Neural cell (in vitro differentiated cells): Measurements from ENCODE around the gene KPNA4. TPM values are rescaled to one million over a fixed set of nuclear protein-coding genes. Genes with fewer than 3 reads are reported as not detected.
"Not testable (repeated sequence)": the region's sequence is repeated elsewhere in the genome, so short reads cannot be mapped to it uniquely, and the experiment has no call there.

Source experiments
- H2AFZ ChIP-seq: fragments of 200-600, 300-800 bp; sonication (generic), shearing (Covaris generic); 2 replicates; pipeline ENCODE4 v1.6.0; 2014; ENCODE audit warnings: low read depth, mild to moderate bottlenecking, antibody characterized with exemption, low read length, moderate library complexity
- H3F3A ChIP-seq: fragments of 200-600 bp; shearing (Covaris generic); 2 replicates; pipeline ENCODE4 v1.6.1; 2016; ENCODE audit warnings: mild to moderate bottlenecking, moderate library complexity, mixed read lengths, antibody characterized with exemption, low read length; ENCODE audit not compliant: insufficient read depth, poor library complexity, severe bottlenecking
- H3K27ac ChIP-seq: fragments of 200-600, 300-800 bp; sonication (generic), shearing (Covaris generic); 2 replicates; pipeline ENCODE4 v1.5.1; 2014; ENCODE audit warnings: mild to moderate bottlenecking, low read length, moderate library complexity
- H3K27me3 ChIP-seq: fragments of 300-800, 200-600 bp; sonication (generic), shearing (Covaris generic); 2 replicates; pipeline ENCODE4 v1.6.0; 2014; ENCODE audit warnings: mild to moderate bottlenecking, low read depth, low read length, moderate library complexity; ENCODE audit not compliant: insufficient read depth
- H3K36me3 ChIP-seq: fragments of 300-800, 200-600 bp; sonication (generic), shearing (Covaris generic); 2 replicates; pipeline ENCODE4 v1.5.1; 2014; ENCODE audit warnings: mild to moderate bottlenecking, antibody characterized with exemption, low read length, moderate library complexity; ENCODE audit not compliant: insufficient read depth
- H3K4me2 ChIP-seq: fragments of 300-800, 200-600 bp; sonication (generic), shearing (Covaris generic); 2 replicates; pipeline ENCODE4 v1.6.0; 2014; ENCODE audit warnings: mild to moderate bottlenecking, low read length
- H3K4me3 ChIP-seq: fragments of 300-800, 200-600 bp; sonication (generic), shearing (Covaris generic); 2 replicates; pipeline ENCODE4 v1.5.1; 2014; ENCODE audit warnings: mild to moderate bottlenecking, low read length, moderate library complexity
- H3K79me2 ChIP-seq: fragments of 200-600 bp; shearing (Covaris generic); replicated peaks from 2 replicates; pipeline ENCODE4 v1.6.0; 2014; ENCODE audit warnings: mild to moderate bottlenecking, low read length, moderate library complexity; ENCODE audit not compliant: insufficient read depth
- H3K9ac ChIP-seq: fragments of 300-800, 200-600 bp; sonication (generic), shearing (Covaris generic); 2 replicates; pipeline ENCODE4 v1.6.1; 2016; ENCODE audit warnings: mild to moderate bottlenecking, low read length, mixed read lengths
- H3K9me2 ChIP-seq: fragments of 200-600 bp; shearing (Covaris generic); 2 replicates; pipeline ENCODE4 v1.6.1; 2016; ENCODE audit warnings: mild to moderate bottlenecking, low read length, mixed read lengths; ENCODE audit not compliant: insufficient read depth
- H3K9me3 ChIP-seq: fragments of 200-600, 300-800 bp; sonication (generic), shearing (Covaris generic); 2 replicates; pipeline ENCODE4 v1.6.1; 2016; ENCODE audit warnings: mild to moderate bottlenecking, mixed run types, low read length, moderate library complexity, mixed read lengths
- H4K20me1 ChIP-seq: fragments of 200-600 bp; shearing (Covaris generic); 2 replicates; pipeline ENCODE4 v1.6.1; 2016; ENCODE audit warnings: mild to moderate bottlenecking, mixed run types; ENCODE audit not compliant: insufficient read depth
- CTCF ChIP-seq: fragments of 450-650 bp; IDR thresholded peaks from 2 replicates; pipeline ENCODE4 v1.5.1; 2014; ENCODE audit warnings: antibody characterized with exemption, mild to moderate bottlenecking, moderate library complexity; ENCODE audit not compliant: poor library complexity, severe bottlenecking
- EP300 ChIP-seq: fragments of 450-650 bp; conservative IDR thresholded peaks from 2 replicates; pipeline ENCODE4 v1.6.1; 2014; ENCODE audit warnings: antibody characterized with exemption, mild to moderate bottlenecking, moderate library complexity; ENCODE audit not compliant: poor library complexity, severe bottlenecking
- EZH2 ChIP-seq: fragments of 200-600, 300-800 bp; shearing (Covaris generic), sonication (generic); IDR thresholded peaks from 2 replicates; pipeline ENCODE4 v1.6.1; 2014; ENCODE audit warnings: antibody characterized with exemption, low read length, borderline replicate concordance, mild to moderate bottlenecking; ENCODE audit not compliant: insufficient read depth, poor library complexity, severe bottlenecking
- MXI1 ChIP-seq: fragments of 450-650 bp; conservative IDR thresholded peaks from 2 replicates; pipeline ENCODE4 v1.6.1; 2014; ENCODE audit warnings: antibody characterized with exemption, mild to moderate bottlenecking; ENCODE audit not compliant: poor library complexity, severe bottlenecking
- POLR2AphosphoS5 ChIP-seq: IDR thresholded peaks from 2 replicates; pipeline ENCODE4 v1.6.1; 2012
- RAD21 ChIP-seq: fragments of 450-650 bp; conservative IDR thresholded peaks from 2 replicates; pipeline ENCODE4 v1.6.1; 2014; ENCODE audit warnings: antibody characterized with exemption, mild to moderate bottlenecking, moderate library complexity
- REST ChIP-seq: IDR thresholded peaks from 2 replicates; pipeline ENCODE4 v1.6.1; 2012; ENCODE audit warnings: borderline replicate concordance
- SMC3 ChIP-seq: fragments of 450-650 bp; conservative IDR thresholded peaks from 2 replicates; pipeline ENCODE4 v1.6.1; 2014; ENCODE audit warnings: antibody characterized with exemption, mild to moderate bottlenecking, moderate library complexity; ENCODE audit not compliant: poor library complexity
- TAF1 ChIP-seq: IDR thresholded peaks from 2 replicates; pipeline ENCODE4 v1.6.1; 2012; ENCODE audit warnings: low read depth
- polyA plus RNA-seq: library from polyadenylated mRNA; depleted of rRNA; stranded (reverse); fragments of >200 nt; gene quantifications from 2 replicates; pipeline ENCODE4 v1.2.3, GENCODE V29; 2014

Gene KPNA4
- polyA plus RNA-seq, 1 donor from 2014 or later = 23.1 TPM

- Histone ChIP-seq H3K36me3 (peaks cover 3% of the 10 kb centered on the region), H3F3A (no peaks in the 10 kb centered on the region), H4K20me1 (no peaks in the 10 kb centered on the region), H3K27ac (no peak overlapping the region), H3K9ac (no peak overlapping the region), H3K9me3 (no peaks in the 10 kb centered on the region), H2AFZ (no peak overlapping the region), H3K27me3 (no peaks in the 10 kb centered on the region), H3K9me2 (no peaks in the 10 kb centered on the region), H3K79me2 (peaks cover 6% of the 10 kb centered on the region), H3K4me3 (no peak overlapping the region), H3K4me2 (no peak overlapping the region)
- TF ChIP-seq SMC3 (no peak), EP300 (no peak), POLR2AphosphoS5 (no peak), MXI1 (no peak), CTCF (no peak), RAD21 (no peak)
Measured at GRCh38 chr3:160531311-160531710, 34.1 kb downstream of the KPNA4 start.

GRCh38 chr3:160516391-160516790, 49.0 kb downstream of the KPNA4 start:
- not testable (repeated sequence) for H3K4me2 ChIP-seq, H3K9me2 ChIP-seq, H2AFZ ChIP-seq, H3F3A ChIP-seq, H3K79me2 ChIP-seq, H3K27ac ChIP-seq, H4K20me1 ChIP-seq, H3K4me3 ChIP-seq, H3K9ac ChIP-seq, H3K27me3 ChIP-seq, H3K9me3 ChIP-seq, H3K36me3 ChIP-seq

GRCh38 chr3:160501325-160501724, 64.0 kb downstream of the KPNA4 start:
- Histone ChIP-seq H3F3A (no peaks in the 10 kb centered on the region), H3K9ac (no peak overlapping the region), H4K20me1 (no peaks in the 10 kb centered on the region), H2AFZ (no peak overlapping the region), H3K4me2 (no peak overlapping the region), H3K9me2 (no peaks in the 10 kb centered on the region), H3K27me3 (no peaks in the 10 kb centered on the region), H3K27ac (no peak overlapping the region), H3K9me3 (no peaks in the 10 kb centered on the region), H3K4me3 (no peak overlapping the region), H3K36me3 (peaks cover 6% of the 10 kb centered on the region), H3K79me2 (no peaks in the 10 kb centered on the region)
- no peak for TF ChIP-seq EZH2
- no peak for TF ChIP-seq POLR2AphosphoS5
- no peak for TF ChIP-seq REST
- no peak for TF ChIP-seq RAD21
- TF ChIP-seq SMC3 = no peak
- TF ChIP-seq CTCF = no peak
- TF ChIP-seq MXI1 = no peak
- TF ChIP-seq EP300 = no peak
- TF ChIP-seq TAF1 = no peak
